Measurements from ENCODE around the gene MESP2.

DNA sequence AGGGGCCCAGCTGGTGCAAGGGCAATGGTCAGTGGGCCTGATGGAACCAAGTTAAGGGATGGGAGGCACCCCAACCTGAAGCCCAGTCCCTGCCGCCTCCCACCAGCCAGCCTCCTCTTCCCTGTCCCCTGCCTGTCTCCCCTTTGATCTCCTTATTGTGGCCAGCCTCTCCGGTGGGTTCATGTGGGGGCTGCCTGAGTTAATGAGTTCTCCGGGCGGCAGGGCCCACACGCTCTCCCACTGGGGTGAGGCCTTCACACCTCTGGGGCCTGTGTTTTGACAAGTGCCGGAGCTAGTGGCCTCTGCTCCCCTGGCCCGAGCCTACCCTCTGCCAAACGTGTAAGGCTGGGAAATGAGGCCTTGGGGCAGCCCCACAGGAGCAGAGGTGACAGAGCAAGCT lies 17.8 kb upstream of the MESP2 start:
- no peak for TF ChIP-seq ZNF782 (CRISPR knock-in tag; IDR thresholded peaks at IDR 0.05; ENCODE audit: borderline replicate concordance)
- no peak for TF ChIP-seq ZNF766 (CRISPR knock-in tag; IDR thresholded peaks at IDR 0.05; ENCODE audit: borderline replicate concordance)
- no peak for TF ChIP-seq SRF (IDR thresholded peaks at IDR 0.05; ENCODE audit: low read depth, low read length)
- no peak for TF ChIP-seq ZZZ3 (CRISPR knock-in tag; IDR thresholded peaks at IDR 0.05; ENCODE audit: borderline replicate concordance)
- TF ChIP-seq HOXA3 (CRISPR knock-in tag; IDR thresholded peaks at IDR 0.05) = no peak
- no peak for TF ChIP-seq ATF1 (CRISPR knock-in tag; IDR thresholded peaks at IDR 0.05)
- TF ChIP-seq POLR2A (IDR thresholded peaks at IDR 0.05; ENCODE audit: insufficient read depth in 1 of 2, low read depth in 2 of 2, low read length in 2 of 2) = no peak
- no peak for TF ChIP-seq SIN3A (IDR thresholded peaks at IDR 0.05; ENCODE audit: borderline replicate concordance, low read depth, low read length)
- no peak for TF ChIP-seq EED (CRISPR knock-in tag; IDR thresholded peaks at IDR 0.05)
- no peak for TF ChIP-seq SMARCC2 (IDR thresholded peaks at IDR 0.05)
- TF ChIP-seq, protein P1, sequence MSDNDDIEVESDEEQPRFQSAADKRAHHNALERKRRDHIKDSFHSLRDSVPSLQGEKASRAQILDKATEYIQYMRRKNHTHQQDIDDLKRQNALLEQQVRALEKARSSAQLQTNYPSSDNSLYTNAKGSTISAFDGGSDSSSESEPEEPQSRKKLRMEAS (IDR thresholded peaks at IDR 0.05) = no peak
- no peak for TF ChIP-seq PTBP1 (IDR thresholded peaks at IDR 0.05; ENCODE audit: low read depth, low read length, poor library complexity, severe bottlenecking)
- TF ChIP-seq ZNF232 (CRISPR knock-in tag; IDR thresholded peaks at IDR 0.05; ENCODE audit: borderline replicate concordance) = no peak
